Astrocyte (in vitro differentiated cells and primary cell): ENCODE data around the gene EN2. TPM values are rescaled to one million over a fixed set of nuclear protein-coding genes. Genes with fewer than 3 reads are reported as not detected.

Source experiments
- DNase-seq: peaks from one replicate; pipeline ENCODE4 v3.0.0-alpha.2; 2010; ENCODE audit warnings: low read depth
- FAIRE-seq: peaks from 2 replicates; lab custom pipeline; 2011; peaks lifted over from hg19 to GRCh38; lab: Jason Lieb, UNC
- H2AFZ ChIP-seq: 2 replicates; pipeline ENCODE4 v1.6.0; 2012; ENCODE audit warnings: low read depth, low read length, inconsistent platforms
- H3K27ac ChIP-seq: 2 replicates; pipeline ENCODE4 v1.5.1; 2011; ENCODE audit warnings: low read depth, low read length, inconsistent platforms
- H3K27me3 ChIP-seq: 2 replicates; pipeline ENCODE4 v1.6.0; 2011; ENCODE audit warnings: low read length, inconsistent platforms; ENCODE audit not compliant: insufficient read depth
- H3K36me3 ChIP-seq: 2 replicates; pipeline ENCODE4 v1.5.1; 2011; ENCODE audit warnings: low read length, inconsistent platforms; ENCODE audit not compliant: insufficient read depth
- H3K4me1 ChIP-seq: 2 replicates; pipeline ENCODE4 v1.5.1; 2011; ENCODE audit warnings: low read length, inconsistent platforms; ENCODE audit not compliant: insufficient read depth
- H3K4me2 ChIP-seq: 2 replicates; pipeline ENCODE4 v1.6.0; 2012; ENCODE audit warnings: low read length, inconsistent platforms
- H3K4me3 ChIP-seq: 2 replicates; pipeline ENCODE4 v1.5.1; 2011; ENCODE audit warnings: low read depth, mild to moderate bottlenecking, low read length, inconsistent platforms; ENCODE audit not compliant: insufficient read depth
- H3K79me2 ChIP-seq: 2 replicates; pipeline ENCODE4 v1.6.0; 2012; ENCODE audit warnings: mild to moderate bottlenecking, low read length, inconsistent platforms; ENCODE audit not compliant: insufficient read depth
- H3K9ac ChIP-seq: 2 replicates; pipeline ENCODE4 v1.6.0; 2012; ENCODE audit warnings: mild to moderate bottlenecking, low read length, inconsistent platforms
- H3K9me3 ChIP-seq: 2 replicates; pipeline ENCODE4 v1.5.1; 2012; ENCODE audit warnings: low read depth, mild to moderate bottlenecking, low read length, inconsistent platforms; ENCODE audit not compliant: insufficient read depth
- H4K20me1 ChIP-seq: 2 replicates; pipeline ENCODE4 v1.6.0; 2012; ENCODE audit warnings: low read length, inconsistent platforms; ENCODE audit not compliant: insufficient read depth
- H3K27ac Mint-ChIP-seq: one replicate; pipeline ENCODE4 v1.8.0; 2021; ENCODE audit warnings: mild to moderate bottlenecking, mixed read lengths; ENCODE audit not compliant: unreplicated experiment
- H3K27me3 Mint-ChIP-seq: one replicate; pipeline ENCODE4 v1.8.0; 2021; ENCODE audit warnings: low read depth, mixed read lengths; ENCODE audit not compliant: unreplicated experiment
- H3K36me3 Mint-ChIP-seq: one replicate; pipeline ENCODE4 v1.8.0; 2021; ENCODE audit warnings: low read depth, mixed read lengths; ENCODE audit not compliant: unreplicated experiment
- H3K4me1 Mint-ChIP-seq: one replicate; pipeline ENCODE4 v1.8.0; 2021; ENCODE audit warnings: low read depth, mixed read lengths; ENCODE audit not compliant: unreplicated experiment
- H3K4me3 Mint-ChIP-seq: one replicate; pipeline ENCODE4 v1.8.0; 2021; ENCODE audit warnings: mild to moderate bottlenecking, moderate library complexity, mixed read lengths; ENCODE audit not compliant: unreplicated experiment
- H3K9me3 Mint-ChIP-seq: one replicate; pipeline ENCODE4 v1.8.0; 2021; ENCODE audit warnings: mild to moderate bottlenecking, mixed read lengths; ENCODE audit not compliant: unreplicated experiment
- EZH2 ChIP-seq: IDR thresholded peaks from 2 replicates; pipeline ENCODE4 v1.6.1; 2012; ENCODE audit warnings: mild to moderate bottlenecking, low read length, inconsistent platforms; ENCODE audit not compliant: insufficient read depth
- total RNA-seq: library from RNA; stranded (reverse); gene quantifications from 2 replicates; pipeline ENCODE4 v1.2.1, GENCODE V29; 2021
- TF ChIP-seq, protein P1 (sequence below): IDR thresholded peaks from 2 replicates; pipeline ENCODE4 v1.5.1; 2011; ENCODE audit warnings: low read depth, mild to moderate bottlenecking, inconsistent platforms, low read length, moderate library complexity; ENCODE audit not compliant: insufficient read depth

EN2 gene
- total RNA-seq, 1 donor from 2014 or later = not detected

DNA sequence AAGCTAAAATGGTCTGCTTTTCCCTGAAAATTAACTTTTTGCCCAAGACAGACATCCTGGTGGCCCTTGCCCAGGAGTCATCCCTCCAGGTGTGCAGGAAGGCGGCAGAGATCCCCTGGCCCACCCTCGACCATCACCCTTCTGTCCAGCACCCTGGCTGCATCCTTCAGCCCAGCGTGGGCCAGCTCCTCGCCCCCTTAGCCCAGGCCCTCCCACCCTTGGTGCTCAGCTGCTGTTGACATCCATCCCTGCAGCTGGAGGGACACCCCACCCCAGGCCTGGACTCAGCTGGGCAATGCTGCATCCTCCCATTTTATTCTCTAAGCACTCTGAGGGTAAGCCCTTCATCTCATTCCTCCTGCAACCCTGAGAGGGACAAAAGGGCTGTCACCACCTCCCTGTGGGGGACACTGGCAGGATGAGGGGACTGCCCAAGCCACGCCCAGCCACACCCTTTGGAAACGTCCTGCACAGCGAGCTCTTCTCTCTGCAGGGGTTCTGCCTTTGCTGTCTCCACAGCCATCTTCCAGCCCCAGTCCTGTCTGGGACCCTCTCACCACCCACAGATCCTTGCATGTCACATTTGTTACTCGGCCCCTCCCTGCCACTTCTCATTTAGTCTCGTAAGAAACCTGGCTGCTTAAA lies 30.7 kb downstream of the EN2 start:
- no peaks in the 10 kb centered on the region for H4K20me1 ChIP-seq
- Mint-ChIP-seq H3K27ac (no peak overlapping the region), H3K4me1 (peaks cover 2% of the 10 kb centered on the region), H3K27me3 (peaks cover 90% of the 10 kb centered on the region), H3K36me3 (no peaks in the 10 kb centered on the region), H3K9me3 (peaks cover 13% of the 10 kb centered on the region), H3K4me3 (no peak overlapping the region)
- no peak overlapping the region for H3K27ac ChIP-seq
- peaks cover 3% of the 10 kb centered on the region for H3K27me3 ChIP-seq
- no peaks in the 10 kb centered on the region for H3K36me3 ChIP-seq
- H3K4me1 ChIP-seq = no peaks in the 10 kb centered on the region
- no peak overlapping the region for H3K4me3 ChIP-seq
- no peaks in the 10 kb centered on the region for H3K9me3 ChIP-seq
- DNase-seq (no peak), FAIRE-seq (no peak)
- TF ChIP-seq, protein P1, sequence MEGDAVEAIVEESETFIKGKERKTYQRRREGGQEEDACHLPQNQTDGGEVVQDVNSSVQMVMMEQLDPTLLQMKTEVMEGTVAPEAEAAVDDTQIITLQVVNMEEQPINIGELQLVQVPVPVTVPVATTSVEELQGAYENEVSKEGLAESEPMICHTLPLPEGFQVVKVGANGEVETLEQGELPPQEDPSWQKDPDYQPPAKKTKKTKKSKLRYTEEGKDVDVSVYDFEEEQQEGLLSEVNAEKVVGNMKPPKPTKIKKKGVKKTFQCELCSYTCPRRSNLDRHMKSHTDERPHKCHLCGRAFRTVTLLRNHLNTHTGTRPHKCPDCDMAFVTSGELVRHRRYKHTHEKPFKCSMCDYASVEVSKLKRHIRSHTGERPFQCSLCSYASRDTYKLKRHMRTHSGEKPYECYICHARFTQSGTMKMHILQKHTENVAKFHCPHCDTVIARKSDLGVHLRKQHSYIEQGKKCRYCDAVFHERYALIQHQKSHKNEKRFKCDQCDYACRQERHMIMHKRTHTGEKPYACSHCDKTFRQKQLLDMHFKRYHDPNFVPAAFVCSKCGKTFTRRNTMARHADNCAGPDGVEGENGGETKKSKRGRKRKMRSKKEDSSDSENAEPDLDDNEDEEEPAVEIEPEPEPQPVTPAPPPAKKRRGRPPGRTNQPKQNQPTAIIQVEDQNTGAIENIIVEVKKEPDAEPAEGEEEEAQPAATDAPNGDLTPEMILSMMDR = no peak
- no peak for TF ChIP-seq EZH2
- H3K4me2 ChIP-seq = no peak overlapping the region
- no peak overlapping the region for H2AFZ ChIP-seq
- H3K79me2 ChIP-seq = no peaks in the 10 kb centered on the region
- no peak overlapping the region for H3K9ac ChIP-seq

DNA sequence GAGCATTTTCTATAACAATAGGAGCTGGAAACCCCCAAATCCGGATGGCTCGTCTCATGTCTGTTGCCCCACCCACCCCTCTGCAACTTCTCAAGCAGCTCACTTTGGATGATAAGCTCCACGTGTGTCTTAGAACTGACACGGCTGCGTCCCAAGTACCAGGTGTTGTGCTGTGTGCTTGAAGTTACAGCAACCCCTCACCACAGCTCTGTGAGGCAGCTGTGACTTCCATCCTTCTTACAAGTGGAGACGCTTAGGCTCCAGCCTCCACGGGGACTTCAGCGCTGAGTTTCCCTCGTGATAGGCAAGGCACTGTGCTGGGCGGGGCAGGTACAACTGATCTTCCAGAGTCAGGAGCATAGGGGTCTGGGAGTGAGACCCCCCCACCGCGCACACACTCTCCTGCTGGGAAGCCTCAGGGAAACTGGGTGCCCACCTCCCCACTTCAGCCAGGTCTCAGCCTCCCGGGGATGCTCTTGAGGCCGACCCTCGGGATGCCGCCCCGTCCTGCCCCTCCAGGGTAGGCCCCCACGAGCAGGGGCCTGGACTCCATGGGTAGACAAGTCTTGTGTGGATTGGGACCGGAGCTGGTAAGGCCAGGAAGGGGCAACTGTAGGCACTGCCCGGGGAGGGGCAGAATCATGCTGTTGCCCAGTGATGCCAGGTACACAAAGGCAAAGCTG lies 31.4 kb downstream of the EN2 start:
- Mint-ChIP-seq H3K4me3 (no peak overlapping the region), H3K27me3 (peaks cover 90% of the 10 kb centered on the region), H3K4me1 (peaks cover 2% of the 10 kb centered on the region), H3K9me3 (peaks cover 13% of the 10 kb centered on the region), H3K36me3 (no peaks in the 10 kb centered on the region), H3K27ac (no peak overlapping the region)
- Histone ChIP-seq H4K20me1 (no peaks in the 10 kb centered on the region), H3K27ac (no peak overlapping the region), H3K4me2 (no peak overlapping the region), H3K4me1 (no peaks in the 10 kb centered on the region), H3K4me3 (no peak overlapping the region), H3K36me3 (no peaks in the 10 kb centered on the region), H3K27me3 (peaks cover 3% of the 10 kb centered on the region), H3K9me3 (no peaks in the 10 kb centered on the region), H3K9ac (no peak overlapping the region), H3K79me2 (no peaks in the 10 kb centered on the region), H2AFZ (no peak overlapping the region)
- FAIRE-seq (no peak), DNase-seq (no peak)
- TF ChIP-seq EZH2 = no peak
- TF ChIP-seq, protein P1 = no peak
